CD4-positive, alpha-beta T cell treated with Interleukin-17A for 1 hour (primary cell): ENCODE results near the gene CPZ.

Source experiments
- DNase-seq: peaks from one replicate; pipeline ENCODE4 v3.0.0-alpha.2; 2020

Gene CPZ

DNA sequence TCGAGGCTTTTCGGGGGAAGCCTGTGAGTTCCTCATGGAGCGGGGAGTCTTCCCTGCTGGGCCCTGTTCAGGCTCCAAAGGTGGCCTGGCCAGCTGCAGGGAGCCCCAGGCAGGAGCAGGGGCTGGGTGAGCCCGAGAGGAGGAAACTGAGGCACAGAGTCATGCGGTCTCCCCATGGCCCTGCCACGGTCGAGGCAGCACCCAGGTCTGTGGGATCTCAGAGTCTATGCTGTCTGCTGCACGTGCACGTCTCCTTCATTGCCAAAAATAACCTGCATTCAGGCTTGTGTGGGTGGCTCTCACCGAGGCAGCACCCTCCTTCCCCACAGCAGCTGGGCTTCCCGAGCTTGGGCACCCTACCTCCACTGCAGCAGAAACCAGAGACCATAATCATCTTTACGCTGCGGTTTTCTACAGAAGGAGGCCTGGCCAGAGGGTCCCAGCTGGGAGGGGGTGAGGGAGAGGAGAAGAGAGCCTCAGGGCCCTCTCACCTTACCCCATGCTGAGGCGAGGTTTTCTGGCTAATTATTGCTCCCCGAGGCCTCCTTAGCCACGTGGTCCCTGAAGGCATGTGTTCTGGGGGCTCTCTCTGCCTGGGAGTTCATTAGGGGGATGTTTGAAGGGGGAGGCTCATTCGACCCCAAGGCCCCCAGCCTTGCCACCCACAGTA, 64.3 kb downstream of the CPZ start:
- DNase-seq: no peak

DNA sequence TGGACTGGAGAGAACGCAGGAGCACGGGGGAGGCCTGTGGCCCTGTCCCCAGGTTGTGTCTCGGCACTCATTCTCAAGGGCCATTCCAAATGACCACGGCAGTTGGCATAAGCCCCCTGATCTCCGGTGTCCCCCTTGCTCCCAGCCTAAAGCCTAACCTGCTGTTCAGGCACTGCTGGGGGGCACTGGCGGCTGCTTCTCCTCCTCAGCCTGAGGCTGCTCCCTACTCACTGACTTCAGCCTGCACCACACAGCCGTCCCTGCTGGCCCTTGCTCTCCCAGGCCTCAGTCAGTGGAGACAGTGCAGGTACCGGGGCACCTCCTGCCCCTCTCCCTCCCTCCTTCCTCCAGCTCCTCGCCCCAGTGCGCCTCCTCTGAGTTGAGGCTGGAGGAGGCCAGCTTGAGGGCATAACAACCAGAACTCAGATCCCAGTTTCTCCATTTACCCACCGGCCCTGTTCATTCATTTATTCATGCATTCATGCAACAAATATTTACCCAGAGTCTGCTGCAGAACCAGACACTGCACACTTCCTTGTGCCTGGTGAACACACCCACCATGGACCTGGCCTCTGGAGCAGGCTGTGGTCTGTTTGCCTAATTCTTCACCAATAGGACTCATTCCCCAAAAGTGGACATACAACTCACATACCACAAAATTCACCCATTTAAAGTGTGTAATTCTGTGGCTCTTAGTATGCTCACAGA, 65.0 kb downstream of the CPZ start:
- DNase-seq: no peak

DNA sequence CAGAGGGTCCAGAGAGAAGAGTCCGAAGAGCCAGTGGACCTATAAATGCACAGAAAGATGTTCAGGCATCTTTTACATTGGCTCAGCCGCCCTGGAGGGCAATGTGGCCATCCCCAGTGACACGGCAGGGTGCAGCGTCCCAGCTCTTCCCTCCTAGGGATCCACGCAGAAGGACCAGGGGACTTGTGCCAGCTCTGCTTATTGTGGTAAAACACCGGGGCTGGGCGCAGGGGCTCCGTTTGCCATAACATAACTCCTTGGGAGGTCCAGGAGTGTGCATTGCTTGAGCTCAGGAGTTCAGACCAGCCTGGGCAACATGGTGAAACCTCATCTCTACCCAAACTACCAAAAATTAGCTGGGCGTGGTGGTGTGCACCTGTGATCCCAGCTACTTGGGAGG, 70.2 kb downstream of the CPZ start:
- no peak for DNase-seq

DNA sequence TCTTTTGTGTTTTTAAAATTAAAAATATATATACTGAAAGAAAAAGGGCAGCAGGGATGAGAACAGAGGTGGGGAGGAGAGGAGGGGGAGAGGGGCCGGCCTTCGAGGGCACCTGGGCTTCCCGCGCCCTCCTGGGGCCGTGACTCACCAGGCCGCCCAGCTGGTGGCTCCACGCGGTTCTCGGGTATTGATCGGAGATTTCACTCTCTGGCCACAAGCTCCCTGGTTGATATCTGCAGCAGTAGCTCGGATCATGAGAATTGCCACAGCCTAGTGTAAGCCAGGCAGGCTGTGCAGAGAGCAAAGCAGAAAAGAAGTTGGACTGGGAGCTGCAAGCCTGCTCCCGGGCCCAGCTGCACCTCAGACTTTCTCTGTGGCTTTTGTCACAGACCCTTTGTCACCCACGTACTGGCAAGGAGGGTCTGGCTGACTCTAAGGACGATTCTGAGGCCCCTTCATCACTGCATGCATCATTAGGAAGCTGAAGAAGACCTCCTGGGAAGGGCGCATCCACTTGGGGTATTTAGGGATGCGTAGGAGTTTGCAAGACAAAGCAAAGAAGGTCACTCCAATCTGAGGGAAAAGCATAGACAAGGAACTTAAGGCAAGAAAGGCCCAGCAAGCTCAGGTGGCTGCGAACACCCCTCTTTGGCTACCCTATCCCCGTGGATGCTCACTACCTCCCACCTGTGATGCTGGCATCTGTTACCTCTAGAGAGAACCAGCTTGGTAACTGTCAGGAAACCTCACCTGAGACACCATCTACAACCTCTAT, 71.7 kb downstream of the CPZ start:
- no peak for DNase-seq

DNA sequence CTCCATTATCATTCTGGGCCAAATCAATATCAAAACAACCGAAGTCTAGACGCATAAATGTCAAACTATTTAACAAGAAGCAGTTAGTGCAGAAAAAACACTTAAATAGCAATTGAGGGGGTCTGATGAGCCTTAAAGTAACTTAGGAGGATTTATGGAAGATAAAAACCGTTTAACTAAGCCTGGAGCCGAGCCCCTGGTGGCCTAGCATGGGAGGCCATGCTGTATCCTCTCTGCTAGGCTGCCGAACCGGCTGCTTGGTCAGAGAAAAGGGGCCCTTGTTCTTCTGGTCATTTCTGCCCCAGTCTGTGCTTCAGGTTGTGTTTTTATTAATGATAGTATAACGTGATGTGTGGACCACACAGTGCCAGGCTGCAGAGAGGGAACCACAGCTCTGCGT, 72.4 kb downstream of the CPZ start:
- no peak for DNase-seq

DNA sequence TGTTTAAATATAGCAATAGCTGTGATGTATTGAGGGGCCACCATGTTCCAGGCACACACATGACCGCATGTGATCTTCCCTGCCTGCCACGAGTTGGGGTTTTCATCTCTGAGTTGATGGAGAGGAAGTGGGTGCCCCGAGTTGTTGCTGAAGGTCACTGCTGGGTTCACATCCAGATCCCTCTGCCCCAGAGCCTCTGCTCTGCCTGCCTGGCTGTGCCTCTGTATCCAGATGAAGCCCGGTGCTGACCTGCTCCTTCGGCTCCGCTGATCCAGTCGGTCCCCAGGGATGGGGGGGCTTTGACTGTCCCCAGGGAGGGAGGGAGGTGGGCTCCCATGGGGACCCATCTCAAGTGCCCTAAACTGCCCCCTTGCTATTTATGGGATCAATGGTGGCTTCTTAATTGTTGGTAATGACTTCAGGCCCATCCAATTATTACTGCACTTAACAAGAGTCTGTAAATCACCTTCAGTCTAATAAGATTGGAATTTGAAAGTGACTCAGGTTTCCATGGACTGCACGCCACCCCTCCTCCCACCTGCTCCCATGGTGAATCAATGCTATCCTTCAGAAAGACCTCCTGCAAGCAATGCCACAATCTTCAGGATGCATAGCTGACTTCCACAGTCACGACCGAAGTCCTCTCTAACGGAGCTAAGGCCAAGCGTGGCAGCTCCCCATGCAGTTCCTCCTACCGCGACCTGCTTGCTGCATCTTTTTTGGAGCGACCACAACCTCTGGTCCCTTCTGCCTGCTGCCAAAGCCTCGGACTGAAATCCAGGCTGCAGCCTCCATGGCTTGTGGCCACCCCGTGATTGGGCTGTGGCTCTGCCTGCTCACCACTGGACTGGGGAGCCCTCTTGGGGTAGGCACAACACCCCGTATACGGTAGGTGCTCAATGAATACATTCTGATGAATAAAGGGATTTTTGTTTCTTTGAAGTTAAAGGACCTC, 73.1 kb downstream of the CPZ start:
- no peak for DNase-seq

DNA sequence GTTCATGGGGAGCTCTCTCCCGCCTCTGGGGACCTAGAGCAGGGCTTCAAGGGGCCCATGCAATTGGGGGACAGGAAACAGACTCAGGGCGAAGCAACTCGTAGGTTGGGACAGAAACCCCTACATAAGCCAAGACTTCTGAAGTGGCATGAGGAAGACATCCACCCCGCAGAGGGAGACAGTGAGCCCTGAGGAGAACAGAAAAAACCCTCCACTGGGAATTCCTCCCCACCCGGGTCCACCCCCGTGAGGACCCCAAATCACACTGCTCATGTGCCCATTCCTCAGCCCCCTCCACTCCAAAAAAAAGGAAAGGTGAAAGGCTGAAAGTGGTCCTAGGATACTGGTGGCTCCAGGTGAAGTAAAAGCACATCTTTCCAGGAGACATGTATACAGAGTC, 74.0 kb downstream of the CPZ start:
- no peak for DNase-seq
